SJCRH30 (cell line): ENCODE data around the gene SDC4. TPM values are rescaled to one million over a fixed set of nuclear protein-coding genes. Genes with fewer than 3 reads are reported as not detected.
A peak's percentile ranks its signal among the peaks of the same experiment; 100 is the strongest.

Experiments
- DNase-seq, 2 experiments: peaks; one replicate each; pipeline ENCODE4 v3.0.0-alpha.2; 2015 to 2020
- H3K27ac ChIP-seq: fragments of 250-450 bp; sonication (Bioruptor Pico); 2 replicates; pipeline ENCODE4 v1.5.1; 2020; ENCODE audit warnings: mild to moderate bottlenecking, moderate library complexity
- H3K27me3 ChIP-seq: fragments of 250-450 bp; sonication (Bioruptor Pico); 2 replicates; pipeline ENCODE4 v1.5.1; 2020; ENCODE audit warnings: mild to moderate bottlenecking, moderate library complexity
- H3K36me3 ChIP-seq: fragments of 250-450 bp; sonication (Bioruptor Pico); 2 replicates; pipeline ENCODE4 v1.5.1; 2020; ENCODE audit warnings: mild to moderate bottlenecking, moderate library complexity
- H3K4me1 ChIP-seq: fragments of 250-450 bp; sonication (Bioruptor Pico); 2 replicates; pipeline ENCODE4 v1.5.1; 2020; ENCODE audit warnings: mild to moderate bottlenecking, moderate library complexity
- H3K4me3 ChIP-seq: fragments of 250-450 bp; sonication (Bioruptor Pico); 2 replicates; pipeline ENCODE4 v1.5.1; 2020; ENCODE audit warnings: mild to moderate bottlenecking, moderate library complexity
- H3K9me3 ChIP-seq: fragments of 250-450 bp; sonication (Bioruptor Pico); replicated peaks from 2 replicates; pipeline ENCODE4 v1.5.1; 2020; ENCODE audit warnings: mild to moderate bottlenecking, moderate library complexity
- total RNA-seq: library from RNA; depleted of rRNA; stranded (reverse); fragments of >200 nt; shearing (Covaris generic); gene quantifications from 2 replicates; pipeline ENCODE4 v1.2.3, GENCODE V29; 2014

The SDC4 gene
- total RNA-seq, 1 experiment from 2014 or later, result 48.7 TPM

- Histone ChIP-seq H3K36me3 (peaks cover 9% of the 10 kb centered on the region), H3K4me1 (no peaks in the 10 kb centered on the region), H3K27ac (no peak overlapping the region), H3K9me3 (no peaks in the 10 kb centered on the region), H3K27me3 (no peaks in the 10 kb centered on the region), H3K4me3 (no peak overlapping the region)
- no peak for DNase-seq
These were observed 22.4 kb upstream of the SDC4 start for GRCh38 chr20:45370571-45371160.

- DNase-seq, result no peak
- no peak overlapping the region for H3K4me3 ChIP-seq
These were observed 20.2 kb upstream of the SDC4 start for GRCh38 chr20:45368221-45368980.

DNA sequence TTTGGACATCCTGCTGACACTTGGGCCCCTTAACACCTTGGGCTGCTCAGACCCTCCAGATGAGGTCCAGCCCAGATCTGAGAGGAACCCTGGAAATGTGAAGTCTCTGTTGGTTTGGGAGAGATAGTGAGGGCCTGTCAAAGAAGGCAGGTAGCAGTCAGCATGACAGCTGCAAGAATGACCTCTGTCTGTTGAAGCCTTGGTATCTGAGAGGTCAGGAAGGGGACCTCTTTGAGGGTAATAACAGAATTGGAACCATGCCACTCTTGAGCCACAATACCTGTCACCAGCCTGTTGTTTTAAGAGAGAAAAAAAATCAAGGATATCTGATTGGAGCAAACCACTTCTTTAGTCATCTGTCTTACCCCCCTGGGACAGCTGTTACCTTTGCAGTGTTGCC is 18.9 kb upstream of the SDC4 start:
- Histone ChIP-seq H3K27me3 (no peaks in the 10 kb centered on the region), H3K4me3 (no peak overlapping the region), H3K4me1 (peaks cover 3% of the 10 kb centered on the region; the same call in 1 of the 2 replicates), H3K27ac (no peak overlapping the region), H3K9me3 (no peaks in the 10 kb centered on the region), H3K36me3 (peaks cover 9% of the 10 kb centered on the region)
- no peak for DNase-seq

More at GRCh38 chr20:45368221-45368980, 20.2 kb upstream of the SDC4 start:
- Histone ChIP-seq H3K27ac (no peak overlapping the region), H3K4me1 (no peaks in the 10 kb centered on the region), H3K36me3 (peaks cover 9% of the 10 kb centered on the region), H3K27me3 (no peaks in the 10 kb centered on the region), H3K9me3 (no peaks in the 10 kb centered on the region)

DNA sequence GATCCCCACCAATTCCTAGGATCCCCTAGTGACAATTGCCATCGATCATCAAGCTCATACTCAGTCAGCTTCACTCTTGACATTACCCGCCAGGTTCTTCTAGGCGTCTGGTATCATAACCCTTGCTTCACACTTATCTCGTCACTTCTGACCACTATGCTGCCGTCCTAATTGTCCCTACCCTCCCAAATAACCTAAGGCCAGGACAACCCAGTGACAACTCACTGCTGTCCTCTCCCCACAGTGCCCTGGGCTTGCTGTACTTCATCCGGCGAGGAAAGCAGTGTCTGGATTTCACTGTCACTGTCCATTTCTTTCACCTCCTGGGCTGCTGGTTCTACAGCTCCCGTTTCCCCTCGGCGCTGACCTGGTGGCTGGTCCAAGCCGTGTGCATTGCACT is 18.4 kb upstream of the SDC4 start:
- DNase-seq, result no peak
- Histone ChIP-seq H3K9me3 (no peaks in the 10 kb centered on the region), H3K36me3 (peaks cover 8% of the 10 kb centered on the region), H3K27me3 (no peaks in the 10 kb centered on the region), H3K4me1 (peaks cover 3% of the 10 kb centered on the region; the same call in 1 of the 2 replicates), H3K4me3 (no peak overlapping the region), H3K27ac (no peak overlapping the region)

DNA sequence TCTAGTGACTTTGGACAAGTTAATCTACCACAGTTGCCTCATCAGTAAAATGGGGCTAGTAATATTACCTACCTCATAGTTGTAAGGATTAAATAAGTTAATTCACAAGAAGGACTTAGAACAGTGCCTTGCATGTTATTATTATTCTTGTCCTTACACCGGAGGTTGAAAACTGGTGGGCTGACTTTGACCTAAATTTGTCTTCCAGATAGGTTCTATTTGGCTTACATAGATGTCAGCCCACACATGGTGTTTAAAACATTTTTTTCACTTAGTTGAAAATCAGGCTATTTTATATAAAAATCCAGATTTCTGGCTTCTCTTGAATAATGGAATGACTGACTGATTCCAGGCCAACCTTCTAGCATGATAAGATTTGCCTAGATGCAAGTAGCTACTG is 18.0 kb upstream of the SDC4 start:
- Histone ChIP-seq H3K27me3 (no peaks in the 10 kb centered on the region), H3K9me3 (no peaks in the 10 kb centered on the region), H3K4me3 (no peak overlapping the region), H3K4me1 (peaks cover 4% of the 10 kb centered on the region), H3K36me3 (peaks cover 7% of the 10 kb centered on the region; the same call in 1 of the 2 replicates), H3K27ac (no peak overlapping the region)
- DNase-seq, result no peak

- Histone ChIP-seq H3K4me3 (no peak overlapping the region), H3K27me3 (no peaks in the 10 kb centered on the region), H3K9me3 (no peaks in the 10 kb centered on the region), H3K36me3 (peaks cover 7% of the 10 kb centered on the region; the same call in 1 of the 2 replicates), H3K4me1 (peaks cover 11% of the 10 kb centered on the region), H3K27ac (no peak overlapping the region)
- no peak for DNase-seq
These were observed 17.3 kb upstream of the SDC4 start for GRCh38 chr20:45365444-45365970.

- Histone ChIP-seq H3K4me1 (peaks cover 27% of the 10 kb centered on the region), H3K9me3 (no peaks in the 10 kb centered on the region), H3K27me3 (no peaks in the 10 kb centered on the region), H3K4me3 (peak overlapping the region; percentile 78), H3K36me3 (peaks cover 7% of the 10 kb centered on the region; the same call in 1 of the 2 replicates), H3K27ac (peak overlapping the region; percentile 75)
- no peak for DNase-seq
These were observed 15.6 kb upstream of the SDC4 start for GRCh38 chr20:45363611-45364492.

DNA sequence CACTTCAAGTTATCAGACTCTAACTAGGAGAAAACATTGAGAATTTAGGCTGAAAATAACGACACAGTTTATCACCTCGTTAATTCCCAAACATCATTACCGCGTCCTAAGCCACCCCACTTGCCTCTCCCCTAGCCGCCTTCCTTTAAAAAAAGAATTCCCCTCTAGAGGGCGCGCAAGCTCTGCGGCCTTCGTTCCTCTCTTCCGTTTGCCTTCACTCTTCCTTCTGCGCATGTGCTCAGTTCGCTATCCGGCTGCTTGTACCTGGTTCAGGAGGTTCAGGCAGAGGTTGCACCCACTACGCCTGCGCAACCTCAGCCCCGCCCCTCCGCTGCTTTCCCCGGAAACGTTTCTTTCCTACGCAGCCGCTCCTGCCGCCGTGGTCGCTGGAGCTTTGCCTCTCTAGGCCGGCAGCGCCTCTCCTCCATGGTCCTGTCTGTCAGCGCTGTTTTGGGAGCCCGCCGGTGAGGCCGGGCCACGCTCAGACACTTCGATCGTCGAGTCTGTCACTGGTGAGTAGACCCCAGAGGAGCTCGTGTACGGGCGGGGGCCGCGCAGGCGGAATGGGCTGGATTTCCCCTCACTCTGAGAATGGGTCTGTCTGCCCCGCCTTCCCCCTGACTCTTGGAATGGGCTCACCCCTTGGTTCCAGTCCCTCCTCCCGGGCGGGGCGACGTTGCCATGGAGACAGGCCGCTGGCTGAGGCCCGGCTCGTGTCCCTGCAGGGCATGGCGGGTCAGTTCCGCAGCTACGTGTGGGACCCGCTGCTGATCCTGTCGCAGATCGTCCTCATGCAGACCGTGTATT is 14.8 kb upstream of the SDC4 start, which contains the start of gene SYS1:
Gene SYS1 (plus strand): TSS at position 353 of the 807 bp plus-strand sequence. CDS start 376 bp downstream, at position 729.
- DNase-seq, result peak; percentile 100
- Histone ChIP-seq H3K4me3 (peak within 1 kb of the TSS; percentile 78), H3K27me3 (no peaks in the 10 kb centered on the region), H3K4me1 (peaks cover 36% of the 10 kb centered on the region), H3K27ac (peak within 1 kb of the TSS; percentile 75), H3K36me3 (peaks cover 7% of the 10 kb centered on the region; the same call in 1 of the 2 replicates), H3K9me3 (no peaks in the 10 kb centered on the region)

DNA sequence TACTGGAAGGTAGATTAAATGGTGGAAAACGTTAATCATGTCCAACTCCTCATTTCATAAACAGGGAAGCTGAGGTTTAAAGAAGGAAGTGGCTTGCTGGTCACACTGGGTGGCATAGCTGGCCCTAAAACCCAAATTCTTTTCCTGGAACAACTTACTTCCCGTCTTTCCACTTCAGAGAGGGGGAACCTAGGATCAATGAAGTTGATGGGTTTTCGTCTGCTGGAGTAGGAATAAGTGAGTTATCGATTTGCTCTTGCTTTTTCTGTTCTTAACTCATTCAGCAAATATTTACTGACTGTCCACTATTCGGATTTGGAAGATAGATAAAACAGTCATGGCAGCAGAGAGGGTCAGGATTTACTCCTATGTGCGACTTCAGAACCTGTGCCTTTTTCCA is 13.6 kb upstream of the SDC4 start:
- Histone ChIP-seq H3K4me3 (no peak overlapping the region), H3K9me3 (no peaks in the 10 kb centered on the region), H3K27me3 (no peaks in the 10 kb centered on the region), H3K4me1 (peaks cover 39% of the 10 kb centered on the region), H3K27ac (no peak overlapping the region), H3K36me3 (0 out of 2 replicates have a peak, but pooled peaks cover 3% of the 10 kb centered on the region)
- DNase-seq, result no peak

DNA sequence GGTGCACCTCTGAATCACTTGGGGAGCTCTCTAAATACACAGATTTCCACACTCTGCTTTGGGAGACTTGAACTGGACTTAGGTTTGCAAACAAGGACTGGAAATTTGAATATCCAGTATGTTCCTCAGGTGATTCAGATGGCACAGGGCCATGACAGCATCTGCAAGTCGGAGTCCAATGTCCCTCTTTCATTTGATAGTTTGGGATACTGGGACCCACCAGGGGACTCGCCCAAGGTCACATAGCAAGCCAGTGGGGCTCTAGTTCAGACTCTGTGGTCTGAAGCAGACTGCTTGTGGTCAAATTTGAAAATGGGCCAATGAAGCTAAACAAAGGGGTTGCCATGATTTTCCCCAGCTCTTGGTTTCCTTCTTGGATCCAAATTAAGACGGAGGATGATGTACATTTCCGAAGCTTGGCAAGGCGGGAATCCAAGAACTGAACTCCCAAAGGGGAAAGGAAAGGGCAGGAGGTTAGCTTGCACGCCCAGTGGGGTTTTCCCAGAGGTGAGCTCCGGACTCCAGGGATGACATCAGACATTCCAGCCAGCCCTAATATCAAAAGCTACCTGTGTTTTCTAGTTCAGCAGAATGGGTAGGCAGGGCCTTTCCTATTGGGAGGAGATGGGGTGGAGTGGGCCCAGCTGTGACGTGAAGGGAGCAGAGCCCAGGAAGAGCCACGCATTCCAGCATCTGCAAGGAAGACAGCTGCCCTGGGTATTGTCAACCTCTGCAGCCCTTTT is 11.4 kb upstream of the SDC4 start:
- Histone ChIP-seq H3K36me3 (no peaks in the 10 kb centered on the region), H3K27me3 (no peaks in the 10 kb centered on the region), H3K27ac (peak overlapping the region; percentile 81), H3K4me3 (no peak overlapping the region), H3K9me3 (no peaks in the 10 kb centered on the region), H3K4me1 (peaks cover 47% of the 10 kb centered on the region)
- DNase-seq, result peak; percentile 87 to 93

GRCh38 chr20:45359069-45359405 is 10.8 kb upstream of the SDC4 start:
- Histone ChIP-seq H3K27ac (peak overlapping the region; percentile 81), H3K36me3 (no peaks in the 10 kb centered on the region), H3K27me3 (no peaks in the 10 kb centered on the region), H3K4me3 (no peak overlapping the region), H3K9me3 (no peaks in the 10 kb centered on the region), H3K4me1 (peaks cover 50% of the 10 kb centered on the region)
- DNase-seq, result peak in 1 of 2 experiments; percentile 54

DNA sequence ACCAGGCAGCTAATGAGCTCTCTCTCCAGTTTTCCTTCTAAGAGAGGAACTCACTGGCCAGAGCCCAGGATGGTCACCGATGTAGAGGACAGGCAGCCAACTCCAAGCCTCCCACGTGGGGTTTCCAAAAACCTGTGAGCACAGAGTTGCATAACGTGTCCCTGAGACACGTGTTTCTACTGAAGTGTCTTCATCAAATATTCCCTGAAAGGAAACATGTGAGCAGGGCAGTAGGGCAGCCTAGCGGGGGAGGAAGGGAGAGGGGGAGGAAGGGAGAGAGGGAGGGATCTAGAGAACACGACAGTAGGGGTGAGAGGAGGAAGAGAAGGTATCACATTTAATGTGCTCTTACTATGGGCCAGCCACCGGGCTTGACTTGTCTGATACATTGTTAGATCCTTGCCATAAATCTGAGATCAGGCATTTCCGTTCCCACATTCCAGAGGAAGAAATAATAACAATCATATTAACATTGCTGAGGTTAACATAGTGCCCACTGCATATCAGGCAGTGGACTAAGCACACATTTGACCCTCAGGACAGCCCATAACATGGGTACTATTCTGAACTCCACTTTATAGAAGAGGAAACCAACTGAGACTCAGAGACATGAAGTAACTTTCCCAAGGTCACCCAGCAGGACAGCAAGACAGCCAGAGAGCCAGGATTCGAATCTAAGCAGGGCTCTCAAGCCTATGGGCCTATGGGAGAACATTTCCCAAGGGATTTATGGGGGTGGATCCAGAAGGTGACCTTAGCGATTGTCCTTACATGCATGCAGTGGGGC is 10.3 kb upstream of the SDC4 start:
- peaks cover 50% of the 10 kb centered on the region for H3K4me1 ChIP-seq
- H3K4me3 ChIP-seq, result no peak overlapping the region
- no peaks in the 10 kb centered on the region for H3K27me3 ChIP-seq
- H3K9me3 ChIP-seq, result no peaks in the 10 kb centered on the region
- H3K27ac ChIP-seq, result peak overlapping the region; percentile 81; the same call in 1 of the 2 replicates
- peak in 1 of 2 experiments; percentile 43 for DNase-seq
- no peaks in the 10 kb centered on the region for H3K36me3 ChIP-seq
